IPS-20b (cell line): ENCODE results near the gene UNC5C.

Source experiments
- H3K27ac ChIP-seq: one replicate; pipeline ENCODE4 v1.5.1; 2013; ENCODE audit warnings: low read length
- H3K27me3 ChIP-seq: 2 replicates; pipeline ENCODE4 v1.6.1; 2013; ENCODE audit warnings: mild to moderate bottlenecking, low read length, inconsistent platforms; ENCODE audit not compliant: insufficient read depth
- H3K36me3 ChIP-seq: 2 replicates; pipeline ENCODE4 v1.6.1; 2013; ENCODE audit warnings: low read depth, mild to moderate bottlenecking, inconsistent platforms, low read length, moderate library complexity; ENCODE audit not compliant: insufficient read depth
- H3K4me1 ChIP-seq: 2 replicates; pipeline ENCODE4 v1.6.1; 2013; ENCODE audit warnings: mild to moderate bottlenecking, control low read depth, inconsistent platforms, low read length, moderate library complexity; ENCODE audit not compliant: insufficient read depth
- H3K4me3 ChIP-seq: 2 replicates; pipeline ENCODE4 v1.5.1; 2013; ENCODE audit warnings: mild to moderate bottlenecking, low read length, inconsistent platforms
- H3K9ac ChIP-seq: 2 replicates; pipeline ENCODE4 v1.6.1; 2013; ENCODE audit warnings: low read depth, mild to moderate bottlenecking, inconsistent platforms, low read length, moderate library complexity
- H3K9me3 ChIP-seq: 2 replicates; pipeline ENCODE4 v1.6.1; 2013; ENCODE audit warnings: mild to moderate bottlenecking, low read depth, low read length, inconsistent platforms; ENCODE audit not compliant: insufficient read depth

The UNC5C gene

GRCh38 chr4:95217197-95217596 lies 331.6 kb downstream of the UNC5C start:
- Histone ChIP-seq H3K27me3 (no peaks in the 10 kb centered on the region), H3K9me3 (no peaks in the 10 kb centered on the region), H3K4me1 (no peaks in the 10 kb centered on the region), H3K27ac (no peak overlapping the region), H3K9ac (no peak overlapping the region), H3K4me3 (no peak overlapping the region), H3K36me3 (no peaks in the 10 kb centered on the region)

- no peak overlapping the region for H3K27ac ChIP-seq
- no peak overlapping the region for H3K9ac ChIP-seq
- no peaks in the 10 kb centered on the region for H3K4me1 ChIP-seq
- H3K36me3 ChIP-seq: no peaks in the 10 kb centered on the region
- H3K4me3 ChIP-seq: no peak overlapping the region
- no peaks in the 10 kb centered on the region for H3K27me3 ChIP-seq
- H3K9me3 ChIP-seq: no peaks in the 10 kb centered on the region
Observed at GRCh38 chr4:95216636-95217035, 332.1 kb downstream of the UNC5C start.

- no peaks in the 10 kb centered on the region for H3K27me3 ChIP-seq
- no peaks in the 10 kb centered on the region for H3K36me3 ChIP-seq
- no peak overlapping the region for H3K9ac ChIP-seq
- no peaks in the 10 kb centered on the region for H3K4me1 ChIP-seq
- H3K4me3 ChIP-seq: no peak overlapping the region
- no peaks in the 10 kb centered on the region for H3K9me3 ChIP-seq
- H3K27ac ChIP-seq: no peak overlapping the region
Observed at GRCh38 chr4:95215991-95216605, 332.7 kb downstream of the UNC5C start.

GRCh38 chr4:95215043-95215442 lies 333.7 kb downstream of the UNC5C start:
- H3K4me3 ChIP-seq: no peak overlapping the region
- no peak overlapping the region for H3K9ac ChIP-seq
- H3K4me1 ChIP-seq: no peaks in the 10 kb centered on the region
- no peaks in the 10 kb centered on the region for H3K9me3 ChIP-seq
- H3K27ac ChIP-seq: no peak overlapping the region
- H3K36me3 ChIP-seq: no peaks in the 10 kb centered on the region
- H3K27me3 ChIP-seq: no peaks in the 10 kb centered on the region

GRCh38 chr4:95214408-95214807 lies 334.4 kb downstream of the UNC5C start:
- Histone ChIP-seq H3K36me3 (no peaks in the 10 kb centered on the region), H3K4me3 (no peak overlapping the region), H3K9ac (no peak overlapping the region), H3K27me3 (no peaks in the 10 kb centered on the region), H3K27ac (no peak overlapping the region), H3K4me1 (0 out of 2 replicates have a peak, but pooled peaks cover 5% of the 10 kb centered on the region), H3K9me3 (no peaks in the 10 kb centered on the region)

GRCh38 chr4:95213366-95213765 lies 335.4 kb downstream of the UNC5C start:
- Histone ChIP-seq H3K9ac (no peak overlapping the region), H3K4me1 (0 out of 2 replicates have a peak, but pooled peaks cover 5% of the 10 kb centered on the region), H3K27ac (no peak overlapping the region), H3K36me3 (no peaks in the 10 kb centered on the region), H3K9me3 (no peaks in the 10 kb centered on the region), H3K4me3 (no peak overlapping the region), H3K27me3 (no peaks in the 10 kb centered on the region)

GRCh38 chr4:95212692-95213091 lies 336.1 kb downstream of the UNC5C start:
- 0 out of 2 replicates have a peak, but pooled peaks cover 5% of the 10 kb centered on the region for H3K4me1 ChIP-seq
- H3K9me3 ChIP-seq: no peaks in the 10 kb centered on the region
- H3K9ac ChIP-seq: no peak overlapping the region
- no peak overlapping the region for H3K4me3 ChIP-seq
- H3K36me3 ChIP-seq: no peaks in the 10 kb centered on the region
- no peaks in the 10 kb centered on the region for H3K27me3 ChIP-seq
- no peak overlapping the region for H3K27ac ChIP-seq

GRCh38 chr4:95209927-95210326 lies 338.8 kb downstream of the UNC5C start:
- Histone ChIP-seq H3K4me1 (0 out of 2 replicates have a peak, but pooled peaks cover 5% of the 10 kb centered on the region), H3K9me3 (no peaks in the 10 kb centered on the region), H3K9ac (no peak overlapping the region), H3K27me3 (no peaks in the 10 kb centered on the region), H3K27ac (no peak overlapping the region), H3K36me3 (no peaks in the 10 kb centered on the region), H3K4me3 (no peak overlapping the region)

GRCh38 chr4:95204873-95205272 lies 343.9 kb downstream of the UNC5C start:
- no peaks in the 10 kb centered on the region for H3K36me3 ChIP-seq

GRCh38 chr4:95204267-95204844 lies 344.4 kb downstream of the UNC5C start:
- Histone ChIP-seq H3K9ac (no peak overlapping the region), H3K27ac (no peak overlapping the region), H3K4me1 (0 out of 2 replicates have a peak, but pooled peaks cover 2% of the 10 kb centered on the region), H3K27me3 (no peaks in the 10 kb centered on the region), H3K36me3 (no peaks in the 10 kb centered on the region), H3K9me3 (no peaks in the 10 kb centered on the region), H3K4me3 (no peak overlapping the region)

More at GRCh38 chr4:95204873-95205272, 343.9 kb downstream of the UNC5C start:
- H3K27me3 ChIP-seq: no peaks in the 10 kb centered on the region
- 0 out of 2 replicates have a peak, but pooled peaks cover 7% of the 10 kb centered on the region for H3K4me1 ChIP-seq
- H3K27ac ChIP-seq: no peak overlapping the region
- H3K4me3 ChIP-seq: no peak overlapping the region
- H3K9me3 ChIP-seq: no peaks in the 10 kb centered on the region
- H3K9ac ChIP-seq: no peak overlapping the region

- Histone ChIP-seq H3K27ac (no peak overlapping the region), H3K36me3 (no peaks in the 10 kb centered on the region), H3K9me3 (no peaks in the 10 kb centered on the region), H3K4me3 (no peak overlapping the region), H3K27me3 (no peaks in the 10 kb centered on the region), H3K4me1 (no peaks in the 10 kb centered on the region), H3K9ac (no peak overlapping the region)
Observed at GRCh38 chr4:95198961-95199360, 349.8 kb downstream of the UNC5C start.

- Histone ChIP-seq H3K27ac (no peak overlapping the region), H3K4me1 (no peaks in the 10 kb centered on the region), H3K9me3 (no peaks in the 10 kb centered on the region), H3K27me3 (no peaks in the 10 kb centered on the region), H3K9ac (no peak overlapping the region), H3K36me3 (no peaks in the 10 kb centered on the region), H3K4me3 (no peak overlapping the region)
Observed at GRCh38 chr4:95197353-95197752, 351.4 kb downstream of the UNC5C start.
